H9 (cell line): ENCODE measurements around the gene RPS6KA1. TPM values are rescaled to one million over a fixed set of nuclear protein-coding genes. Genes with fewer than 3 reads are reported as not detected.
A peak's percentile ranks its signal among the peaks of the same experiment; 100 is the strongest.

ENCODE experiments used
- DNase-seq: peaks from one replicate; pipeline ENCODE4 v3.0.0-alpha.2; 2017
- H2AFZ ChIP-seq: one replicate; pipeline ENCODE4 v1.6.1; 2013; ENCODE audit warnings: mild to moderate bottlenecking, low read length, control low read depth, moderate library complexity
- H2AK5ac ChIP-seq: 2 replicates; pipeline ENCODE4 v1.6.1; 2013; ENCODE audit warnings: low read length, control low read depth, mixed read lengths; ENCODE audit not compliant: insufficient read length
- H2BK120ac ChIP-seq: one replicate; pipeline ENCODE4 v1.6.1; 2013; ENCODE audit warnings: low read depth, mild to moderate bottlenecking, low read length, control low read depth, inconsistent platforms; ENCODE audit not compliant: poor library complexity, severe bottlenecking
- H2BK12ac ChIP-seq: 2 replicates; pipeline ENCODE4 v1.6.1; 2013; ENCODE audit warnings: low read length, control low read depth, mixed read lengths, low read depth; ENCODE audit not compliant: insufficient read length
- H2BK15ac ChIP-seq: 2 replicates; pipeline ENCODE4 v1.6.1; 2013; ENCODE audit warnings: low read depth, low read length, control low read depth
- H2BK20ac ChIP-seq: one replicate; pipeline ENCODE4 v1.6.1; 2013; ENCODE audit warnings: low read depth, mild to moderate bottlenecking, low read length, control low read depth, inconsistent platforms; ENCODE audit not compliant: poor library complexity, severe bottlenecking
- H2BK5ac ChIP-seq: 2 replicates; pipeline ENCODE4 v1.6.1; 2013; ENCODE audit warnings: low read length, control low read depth, mixed read lengths; ENCODE audit not compliant: insufficient read length
- H3K14ac ChIP-seq: 2 replicates; pipeline ENCODE4 v1.6.1; 2013; ENCODE audit warnings: low read length, control low read depth; ENCODE audit not compliant: insufficient read depth
- H3K18ac ChIP-seq: 2 replicates; pipeline ENCODE4 v1.6.1; 2013; ENCODE audit warnings: low read depth, mild to moderate bottlenecking, mixed read lengths, low read length, control low read depth; ENCODE audit not compliant: insufficient read length
- H3K23ac ChIP-seq: 2 replicates; pipeline ENCODE4 v1.6.1; 2013; ENCODE audit warnings: low read length, control low read depth, mixed read lengths, low read depth; ENCODE audit not compliant: insufficient read length
- H3K23me2 ChIP-seq: 2 replicates; pipeline ENCODE4 v1.6.1; 2013; ENCODE audit warnings: low read depth, mild to moderate bottlenecking, mixed read lengths, low read length, control low read depth; ENCODE audit not compliant: insufficient read length, poor library complexity, severe bottlenecking
- H3K27ac ChIP-seq: 2 replicates; pipeline ENCODE4 v1.5.1; 2013; ENCODE audit warnings: low read length, control low read depth, mixed read lengths, low read depth; ENCODE audit not compliant: insufficient read length
- H3K27me3 ChIP-seq: 2 replicates; pipeline ENCODE4 v1.6.1; 2013; ENCODE audit warnings: low read length, control low read depth, inconsistent platforms; ENCODE audit not compliant: insufficient read depth
- H3K4ac ChIP-seq: 2 replicates; pipeline ENCODE4 v1.6.1; 2013; ENCODE audit warnings: low read depth, mild to moderate bottlenecking, control low read depth, inconsistent platforms, low read length, moderate library complexity
- H3K4me1 ChIP-seq: 2 replicates; pipeline ENCODE4 v1.6.1; 2013; ENCODE audit warnings: low read length, control low read depth, inconsistent platforms; ENCODE audit not compliant: insufficient read depth
- H3K4me2 ChIP-seq: 2 replicates; pipeline ENCODE4 v1.6.1; 2013; ENCODE audit warnings: low read length, control low read depth, mixed read lengths; ENCODE audit not compliant: insufficient read length, insufficient read depth
- H3K56ac ChIP-seq: 2 replicates; pipeline ENCODE4 v1.6.1; 2013; ENCODE audit warnings: low read depth, mild to moderate bottlenecking, mixed read lengths, low read length, control low read depth; ENCODE audit not compliant: insufficient read length
- H3K79me1 ChIP-seq: 2 replicates; pipeline ENCODE4 v1.6.1; 2013; ENCODE audit warnings: low read depth, mild to moderate bottlenecking, moderate library complexity, low read length, control low read depth, inconsistent platforms; ENCODE audit not compliant: insufficient read depth, poor library complexity, severe bottlenecking
- H3K79me2 ChIP-seq: 2 replicates; pipeline ENCODE4 v1.6.1; 2013; ENCODE audit warnings: low read length, control low read depth, inconsistent platforms; ENCODE audit not compliant: insufficient read depth
- H3K9ac ChIP-seq: 2 replicates; pipeline ENCODE4 v1.6.1; 2013; ENCODE audit warnings: low read length, control low read depth, mixed read lengths; ENCODE audit not compliant: insufficient read length; ENCODE audit errors: extremely low read depth
- H3K9me3 ChIP-seq: one replicate; pipeline ENCODE4 v1.6.1; 2013; ENCODE audit warnings: low read depth, low read length, inconsistent platforms; ENCODE audit not compliant: control insufficient read depth
- H3T11ph ChIP-seq: one replicate; pipeline ENCODE4 v1.6.1; 2013; ENCODE audit warnings: mild to moderate bottlenecking, low read length, control low read depth, inconsistent platforms
- H4K20me1 ChIP-seq: one replicate; pipeline ENCODE4 v1.6.1; 2013; ENCODE audit not compliant: control insufficient read depth, insufficient read length, insufficient read depth
- H4K5ac ChIP-seq: 2 replicates; pipeline ENCODE4 v1.6.1; 2013; ENCODE audit warnings: low read depth, mild to moderate bottlenecking, mixed read lengths, low read length, control low read depth; ENCODE audit not compliant: insufficient read length
- H4K8ac ChIP-seq: replicated peaks from 2 replicates; pipeline ENCODE4 v1.6.1; 2013; ENCODE audit warnings: low read length, control low read depth, mixed read lengths, low read depth; ENCODE audit not compliant: insufficient read length
- H4K91ac ChIP-seq: 2 replicates; pipeline ENCODE4 v1.6.1; 2013; ENCODE audit warnings: low read depth, mild to moderate bottlenecking, moderate library complexity, mixed read lengths, low read length, control low read depth; ENCODE audit not compliant: insufficient read length
- H3K27ac Mint-ChIP-seq, 3 experiments: 2 replicates in 2 of 3; 3 replicates in 1 of 3; pipeline ENCODE4 v1.8.0; 2020 to 2021; ENCODE audit warnings: mixed read lengths in 3 of 3, mild to moderate bottlenecking in 1 of 3, moderate library complexity in 1 of 3
- H3K27me3 Mint-ChIP-seq: 2 replicates; pipeline ENCODE4 v1.8.0; 2021; ENCODE audit warnings: low read depth, mild to moderate bottlenecking, moderate library complexity, mixed read lengths
- H3K36me3 Mint-ChIP-seq, 3 experiments: 2 replicates in 2 of 3; 3 replicates in 1 of 3; pipeline ENCODE4 v1.8.0; 2020 to 2021; ENCODE audit warnings: low read depth in 3 of 3, mixed read lengths in 3 of 3; ENCODE audit not compliant: insufficient read depth in 1 of 3
- H3K4me1 Mint-ChIP-seq, 2 experiments: 2 replicates each; pipeline ENCODE4 v1.8.0; 2020; ENCODE audit warnings: mixed read lengths in 2 of 2
- H3K4me3 Mint-ChIP-seq, 2 experiments: 2 replicates in 1 of 2; 3 replicates in 1 of 2; pipeline ENCODE4 v1.8.0; 2020 to 2021; ENCODE audit warnings: mild to moderate bottlenecking in 2 of 2, mixed read lengths in 2 of 2, moderate library complexity in 1 of 2
- H3K9me3 Mint-ChIP-seq, 2 experiments: 2 replicates in 1 of 2; 3 replicates in 1 of 2; pipeline ENCODE4 v1.8.0; 2020; ENCODE audit warnings: mild to moderate bottlenecking in 2 of 2, mixed read lengths in 2 of 2, moderate library complexity in 1 of 2
- whole genome bisulfite sequencing: extraction: QIAGEN DNeasy Blood & Tissue Kit; methylation state at CpG from one replicate; pipeline ENCODE4 v1.1.7; 2013; ENCODE audit warnings: missing lambda C conversion rate, low lambda C conversion rate, mixed read lengths; ENCODE audit not compliant: insufficient read length; ENCODE audit errors: extremely low coverage; 5-methylcytosine and 5-hydroxymethylcytosine counted together
- total RNA-seq: library from RNA; stranded (reverse); gene quantifications from 2 replicates; pipeline ENCODE4 v1.2.1, GENCODE V29; 2021
- TF ChIP-seq, protein P1 (sequence below): fragments of 200-600 bp; sonication (generic); conservative IDR thresholded peaks from 3 replicates; pipeline ENCODE4 v1.8.0; 2021; ENCODE audit warnings: antibody characterized with exemption, mild to moderate bottlenecking

The RPS6KA1 gene
- total RNA-seq, 1 experiment from 2014 or later = 45.3 TPM

DNA sequence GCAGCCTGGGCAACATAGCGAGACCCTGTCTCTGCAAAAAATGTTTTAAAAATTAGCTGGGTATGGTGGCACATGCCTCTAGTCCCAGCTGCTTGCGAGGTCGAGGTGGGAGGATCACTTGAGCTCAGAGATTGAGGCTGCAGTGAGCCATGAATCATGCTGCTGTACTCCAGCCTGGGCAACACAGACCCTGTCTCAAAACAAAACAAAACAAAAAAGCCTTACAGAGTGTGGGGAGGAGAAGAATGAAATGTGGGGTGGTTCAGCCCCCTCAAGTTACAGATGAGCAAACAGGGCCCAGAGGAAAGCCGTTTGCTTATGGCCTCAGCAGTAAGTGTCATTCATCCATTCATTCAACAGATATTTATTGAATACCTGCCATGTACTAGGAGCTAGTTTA lies 40.7 kb downstream of the RPS6KA1 start:
- no CpG with 5 or more reads among the region's 4 CpGs for WGBS
- H3K27me3 ChIP-seq = no peaks in the 10 kb centered on the region
- H3K9me3 ChIP-seq = no peaks in the 10 kb centered on the region
- Mint-ChIP-seq H3K27ac (peak overlapping the region in 2 of 3 experiments; percentile 1 to 29; a peak in 2 of 7 replicates), H3K36me3 (peaks cover 15 to 41% (median 39%) of the 10 kb centered on the region in 3 experiments; a peak in 6 of 7 replicates), H3K4me1 (no peaks in the 10 kb centered on the region), H3K4me3 (no peak overlapping the region), H3K27me3 (no peaks in the 10 kb centered on the region), H3K9me3 (no peaks in the 10 kb centered on the region)
- H3K18ac ChIP-seq = no peak overlapping the region
- DNase-seq = no peak
- H2BK20ac ChIP-seq = no peak overlapping the region
- no peak overlapping the region for H4K91ac ChIP-seq
- no peak overlapping the region for H3K27ac ChIP-seq
- no peaks in the 10 kb centered on the region for H3K23me2 ChIP-seq
- no peak overlapping the region for H3K9ac ChIP-seq
- H3K79me2 ChIP-seq = no peaks in the 10 kb centered on the region
- H3K14ac ChIP-seq = no peak overlapping the region
- H3T11ph ChIP-seq = no peak overlapping the region
- H2BK5ac ChIP-seq = no peak overlapping the region
- no peak overlapping the region for H2BK12ac ChIP-seq
- H3K56ac ChIP-seq = no peak overlapping the region
- H4K20me1 ChIP-seq = no peaks in the 10 kb centered on the region
- no peak overlapping the region for H2BK15ac ChIP-seq
- no peaks in the 10 kb centered on the region for H3K79me1 ChIP-seq
- H3K4me2 ChIP-seq = no peak overlapping the region
- no peak overlapping the region for H3K4ac ChIP-seq
- H3K4me1 ChIP-seq = no peaks in the 10 kb centered on the region
- no peak overlapping the region for H4K5ac ChIP-seq
- no peak overlapping the region for H2BK120ac ChIP-seq
- H4K8ac ChIP-seq = no peak overlapping the region
- TF ChIP-seq, protein P1, sequence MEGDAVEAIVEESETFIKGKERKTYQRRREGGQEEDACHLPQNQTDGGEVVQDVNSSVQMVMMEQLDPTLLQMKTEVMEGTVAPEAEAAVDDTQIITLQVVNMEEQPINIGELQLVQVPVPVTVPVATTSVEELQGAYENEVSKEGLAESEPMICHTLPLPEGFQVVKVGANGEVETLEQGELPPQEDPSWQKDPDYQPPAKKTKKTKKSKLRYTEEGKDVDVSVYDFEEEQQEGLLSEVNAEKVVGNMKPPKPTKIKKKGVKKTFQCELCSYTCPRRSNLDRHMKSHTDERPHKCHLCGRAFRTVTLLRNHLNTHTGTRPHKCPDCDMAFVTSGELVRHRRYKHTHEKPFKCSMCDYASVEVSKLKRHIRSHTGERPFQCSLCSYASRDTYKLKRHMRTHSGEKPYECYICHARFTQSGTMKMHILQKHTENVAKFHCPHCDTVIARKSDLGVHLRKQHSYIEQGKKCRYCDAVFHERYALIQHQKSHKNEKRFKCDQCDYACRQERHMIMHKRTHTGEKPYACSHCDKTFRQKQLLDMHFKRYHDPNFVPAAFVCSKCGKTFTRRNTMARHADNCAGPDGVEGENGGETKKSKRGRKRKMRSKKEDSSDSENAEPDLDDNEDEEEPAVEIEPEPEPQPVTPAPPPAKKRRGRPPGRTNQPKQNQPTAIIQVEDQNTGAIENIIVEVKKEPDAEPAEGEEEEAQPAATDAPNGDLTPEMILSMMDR = no peak
- no peak overlapping the region for H2AK5ac ChIP-seq
- no peak overlapping the region for H3K23ac ChIP-seq
- no peak overlapping the region for H2AFZ ChIP-seq
